Measurements from ENCODE around the gene RAPGEF5.

DNA sequence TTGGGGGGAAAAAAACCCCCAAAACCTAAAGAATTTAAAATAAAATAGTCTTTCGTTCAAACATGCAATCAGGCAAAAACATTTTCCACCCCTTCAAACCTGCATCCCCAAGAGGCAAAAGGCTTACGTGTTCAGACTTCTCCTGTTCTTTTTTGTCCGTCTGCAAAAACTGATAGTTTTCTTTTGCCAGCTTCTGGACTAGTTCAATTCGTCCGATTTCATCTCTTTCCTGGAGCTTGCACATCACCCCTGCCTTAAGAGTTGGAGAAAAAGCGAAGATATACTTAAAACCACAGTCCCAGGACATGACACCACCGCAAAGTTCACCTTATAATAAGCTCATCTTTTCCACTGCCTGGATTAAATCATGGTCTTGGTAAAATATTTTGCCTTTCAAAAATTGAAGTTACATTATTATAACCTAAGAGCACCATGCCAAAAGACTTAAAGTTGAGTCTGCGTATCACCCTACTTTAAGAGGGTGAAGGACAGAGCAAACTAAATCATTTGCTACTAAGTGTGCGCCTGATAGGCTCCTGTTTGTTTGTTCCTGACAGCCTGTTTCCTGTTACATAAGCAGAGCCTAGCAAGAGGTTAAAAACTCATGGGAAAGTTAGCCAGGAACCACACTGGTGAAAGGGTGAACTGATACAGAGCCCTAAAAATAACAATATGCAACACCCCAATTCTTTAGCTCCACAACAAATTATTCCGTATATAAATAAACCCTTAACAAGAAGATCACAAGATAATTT lies 137.0 kb downstream of the RAPGEF5 start:
- TF ChIP-seq EZH2phosphoT487 (IDR thresholded peaks at IDR 0.05; ENCODE audit: insufficient read depth, low read depth) (no peak), EZH2 (IDR thresholded peaks at IDR 0.05; ENCODE audit: insufficient read depth, poor library complexity, severe bottlenecking) (no peak)
